H1 (cell line): ENCODE data around the gene RHO. TPM values are rescaled to one million over a fixed set of nuclear protein-coding genes. Genes with fewer than 3 reads are reported as not detected.
"Not testable (repeated sequence)": the region's sequence is repeated elsewhere in the genome, so short reads cannot be mapped to it uniquely, and the experiment has no call there.

ENCODE experiments used
- CTCF ChIA-PET: fragments of 300-600 bp; sonication (Branson Sonifier 250); formaldehyde crosslinking; loops from one replicate; lab custom pipeline; 2021; ENCODE audit not compliant: partially characterized antibody; lab: Charles Lee
- POLR2A ChIA-PET: fragments of 300-600 bp; sonication (Branson Sonifier 250); formaldehyde crosslinking; loops from one replicate; lab custom pipeline; 2021; ENCODE audit warnings: inconsistent platforms; ENCODE audit not compliant: partially characterized antibody; lab: Charles Lee
- DNase-seq, 2 experiments: peaks; one replicate each; pipeline versions ENCODE4 v3.0.0 to v3.0.0-alpha.2; 2010 to 2022; ENCODE audit warnings: low spot score in 2 of 2, low read depth in 1 of 2, mixed read lengths in 1 of 2
- FAIRE-seq: peaks from 2 replicates; lab custom pipeline; 2011; peaks lifted over from hg19 to GRCh38; lab: Jason Lieb, UNC
- H2AFZ ChIP-seq: 2 replicates; pipeline ENCODE4 v1.8.1; 2012; ENCODE audit warnings: low read length, inconsistent platforms
- H2AK5ac ChIP-seq: 2 replicates; pipeline ENCODE4 v1.6.1; 2013; ENCODE audit warnings: low read depth, low read length
- H2BK120ac ChIP-seq: replicated peaks from 2 replicates; pipeline ENCODE3; 2013; ENCODE audit warnings: low read depth, low read length, inconsistent platforms
- H2BK12ac ChIP-seq: 2 replicates; pipeline ENCODE4 v1.6.1; 2013; ENCODE audit warnings: low read depth, low read length
- H2BK15ac ChIP-seq: 2 replicates; pipeline ENCODE4 v1.6.1; 2013; ENCODE audit warnings: low read length
- H2BK20ac ChIP-seq: 2 replicates; pipeline ENCODE4 v1.6.1; 2013; ENCODE audit warnings: low read length
- H2BK5ac ChIP-seq: 2 replicates; pipeline ENCODE4 v1.6.1; 2013; ENCODE audit warnings: low read depth, low read length
- H3K14ac ChIP-seq: 2 replicates; pipeline ENCODE4 v1.6.1; 2013; ENCODE audit warnings: inconsistent platforms; ENCODE audit not compliant: insufficient read length
- H3K18ac ChIP-seq: 2 replicates; pipeline ENCODE4 v1.6.1; 2013; ENCODE audit warnings: low read length; ENCODE audit errors: extremely low read depth
- H3K23ac ChIP-seq: 2 replicates; pipeline ENCODE4 v1.6.1; 2013; ENCODE audit warnings: inconsistent platforms; ENCODE audit not compliant: insufficient read length
- H3K23me2 ChIP-seq: 2 replicates; pipeline ENCODE4 v1.6.1; 2013; ENCODE audit warnings: low read depth, low read length
- H3K27ac ChIP-seq: 2 replicates; pipeline ENCODE4 v1.6.1; 2011; ENCODE audit warnings: low read depth, low read length, inconsistent platforms
- H3K27me3 ChIP-seq, 4 experiments: replicated peaks in 1 of 4; 1 replicate in 1 of 4; 2 replicates in 3 of 4; pipeline versions ENCODE4 v1.6.1 to v1.8.1; 2011 to 2013; ENCODE audit warnings: low read length in 3 of 4, mild to moderate bottlenecking in 3 of 4, inconsistent platforms in 2 of 4, mixed read lengths in 2 of 4, moderate library complexity in 1 of 4; ENCODE audit not compliant: control insufficient read depth in 3 of 4, insufficient read depth in 3 of 4; ENCODE audit errors: extremely low read depth in 1 of 4
- H3K36me3 ChIP-seq, 4 experiments: 2 replicates each; pipeline versions ENCODE4 v1.6.1 to v1.8.1; 2011 to 2013; ENCODE audit warnings: mild to moderate bottlenecking in 4 of 4, low read length in 3 of 4, moderate library complexity in 2 of 4, control low read depth in 1 of 4, inconsistent platforms in 1 of 4; ENCODE audit not compliant: insufficient read depth in 4 of 4, control insufficient read depth in 2 of 4
- H3K4ac ChIP-seq: replicated peaks from 2 replicates; pipeline ENCODE3; 2013; ENCODE audit warnings: low read length, low read depth, mixed read lengths, inconsistent platforms; ENCODE audit not compliant: insufficient read length
- H3K4me1 ChIP-seq, 4 experiments: replicated peaks in 1 of 4; 1 replicate in 1 of 4; 2 replicates in 3 of 4; pipeline versions ENCODE4 v1.6.1 to v1.8.1; 2011 to 2013; ENCODE audit warnings: low read length in 3 of 4, inconsistent platforms in 2 of 4, mixed read lengths in 1 of 4; ENCODE audit not compliant: insufficient read depth in 4 of 4, control insufficient read depth in 3 of 4
- H3K4me2 ChIP-seq, 2 experiments: 2 replicates each; pipeline versions ENCODE4 v1.6.1 to v1.8.1; 2011 to 2013; ENCODE audit warnings: low read depth in 2 of 2, low read length in 2 of 2, control low read depth in 1 of 2, inconsistent platforms in 1 of 2, mild to moderate bottlenecking in 1 of 2; ENCODE audit not compliant: insufficient read depth in 1 of 2
- H3K4me3 ChIP-seq, 4 experiments: fragments of 200-600, 300-600 bp in 1 of 4; sonication (generic), shearing (Covaris generic), sonication (Bioruptor Twin) in 1 of 4; 2 replicates each; pipeline versions ENCODE4 v1.5.1 to v1.8.1; 2011 to 2016; ENCODE audit warnings: low read length in 4 of 4, low read depth in 3 of 4, control low read depth in 2 of 4, inconsistent platforms in 2 of 4, mild to moderate bottlenecking in 2 of 4, mixed read lengths in 1 of 4, moderate library complexity in 1 of 4; ENCODE audit not compliant: insufficient read depth in 2 of 4; ENCODE audit errors: extremely low read depth in 1 of 4
- H3K56ac ChIP-seq: replicated peaks from 2 replicates; pipeline ENCODE3; 2013; ENCODE audit warnings: low read depth, mild to moderate bottlenecking, mixed read lengths, low read length, inconsistent platforms; ENCODE audit not compliant: insufficient read length
- H3K79me1 ChIP-seq: 2 replicates; pipeline ENCODE4 v1.6.1; 2013; ENCODE audit warnings: low read depth, low read length, control low read depth
- H3K79me2 ChIP-seq, 2 experiments: 2 replicates each; pipeline versions ENCODE4 v1.6.1 to v1.8.1; 2012 to 2013; ENCODE audit warnings: low read length in 2 of 2, mild to moderate bottlenecking in 2 of 2, inconsistent platforms in 1 of 2; ENCODE audit not compliant: insufficient read depth in 2 of 2, control insufficient read depth in 1 of 2
- H3K9ac ChIP-seq, 4 experiments: replicated peaks in 1 of 4; 1 replicate in 1 of 4; 2 replicates in 3 of 4; pipeline versions ENCODE4 v1.6.1 to v1.8.1; 2011 to 2013; ENCODE audit warnings: low read depth in 3 of 4, low read length in 3 of 4, control low read depth in 2 of 4, mild to moderate bottlenecking in 2 of 4, moderate library complexity in 2 of 4, inconsistent platforms in 1 of 4; ENCODE audit errors: extremely low read depth in 1 of 4
- H3K9me3 ChIP-seq, 2 experiments: 2 replicates each; pipeline versions ENCODE4 v1.6.1 to v1.8.1; 2012 to 2013; ENCODE audit warnings: mild to moderate bottlenecking in 2 of 2, moderate library complexity in 2 of 2, control low read depth in 1 of 2, inconsistent platforms in 1 of 2, low read depth in 1 of 2, low read length in 1 of 2, mixed read lengths in 1 of 2; ENCODE audit not compliant: insufficient read depth in 2 of 2
- H4K20me1 ChIP-seq, 2 experiments: replicated peaks in 1 of 2; 2 replicates each; pipeline versions ENCODE3 to v1.8.1; 2011 to 2013; ENCODE audit warnings: inconsistent platforms in 2 of 2, low read length in 2 of 2, mild to moderate bottlenecking in 1 of 2; ENCODE audit not compliant: insufficient read depth in 2 of 2, control insufficient read depth in 1 of 2
- H4K5ac ChIP-seq: 2 replicates; pipeline ENCODE4 v1.6.1; 2013; ENCODE audit warnings: low read length, low read depth, mixed read lengths, inconsistent platforms; ENCODE audit not compliant: insufficient read length
- H4K8ac ChIP-seq: 2 replicates; pipeline ENCODE4 v1.8.0; 2013; ENCODE audit warnings: mild to moderate bottlenecking, moderate library complexity, low read length, inconsistent platforms; ENCODE audit not compliant: insufficient read depth; ENCODE audit errors: extremely low read depth
- H4K91ac ChIP-seq: replicated peaks from 2 replicates; pipeline ENCODE3; 2013; ENCODE audit warnings: low read length, mixed read lengths, inconsistent platforms; ENCODE audit not compliant: insufficient read length
- WGBS, 2 experiments: shearing (Covaris generic) in 1 of 2; methylation state at CpG; one replicate each; pipeline versions ENCODE4 v1.1.6 to v1.1.7; 2013 to 2015; ENCODE audit warnings: low lambda C conversion rate in 2 of 2, mixed read lengths in 2 of 2, inconsistent platforms in 1 of 2, low coverage in 1 of 2, missing lambda C conversion rate in 1 of 2; ENCODE audit not compliant: insufficient replicate concordance in 2 of 2, insufficient coverage in 1 of 2, insufficient read length in 1 of 2; ENCODE audit errors: extremely low coverage in 1 of 2, missing lambda C conversion rate in 1 of 2; 5-methylcytosine and 5-hydroxymethylcytosine counted together
- polyA plus RNA-seq, 7 experiments: library from polyadenylated mRNA; depleted of rRNA in 3 of 7; stranded (reverse) in 5 of 7; unstranded in 2 of 7; fragments of >200 nt in 5 of 7; fragments of 200-250 nt in 2 of 7; gene quantifications; 1 replicate in 5 of 7; 2 replicates in 1 of 7; 4 replicates in 1 of 7; pipeline versions ENCODE4 v1.2.1 to v1.2.3, GENCODE V29; 2011 to 2013; ENCODE audit warnings: missing spikeins in 2 of 7, mixed read lengths in 2 of 7
- total RNA-seq: library from RNA; stranded (reverse); fragmentation: NEBNext Ultra II Directional; extraction: Animal tissue kit (Norgen Biotek cat#: 25700); gene quantifications from 2 replicates; pipeline ENCODE4 v1.2.1, GENCODE V29; 2021

The RHO gene
- total and polyA plus RNA-seq, 2 of the 8 experiments (the other 6 are each of a cell fraction or from before 2014, with no cell fraction given), result not detected

DNA sequence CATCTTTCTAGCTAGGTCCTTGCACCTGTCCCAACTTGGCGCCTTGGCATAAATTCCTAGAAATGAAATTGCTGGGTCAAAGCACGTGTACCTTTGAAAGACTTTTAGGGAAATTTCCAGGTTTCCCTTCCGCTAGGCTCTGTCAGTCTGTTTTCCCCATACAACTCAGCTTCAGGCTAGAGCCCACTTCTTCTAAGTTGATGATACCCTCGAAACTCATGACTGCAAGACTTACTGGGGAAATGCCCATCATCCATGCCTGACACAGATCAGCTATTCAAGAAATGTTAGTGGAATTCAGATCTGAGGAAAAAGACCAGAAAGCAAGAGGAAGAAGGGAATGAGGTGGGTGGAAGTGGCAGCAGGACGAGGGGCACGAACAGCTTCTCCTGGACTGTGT is 43.3 kb upstream of the RHO start:
- ChIA-PET POLR2A (interaction anchor here (1.2 kb wide), 2 partner anchors 35 to 37 kb away, joined by 3 read pairs; no protein-coding TSS in a partner anchor), CTCF (interaction anchor here (0.7 to 11.2 kb wide), 8 partner anchors 9 to 123 kb away, joined by 3 to 93 read pairs (median 3); no protein-coding TSS in a partner anchor)
- not testable (repeated sequence) for H3K14ac ChIP-seq, H3K9ac ChIP-seq, H2AFZ ChIP-seq, H2BK120ac ChIP-seq, H2BK12ac ChIP-seq, H3K36me3 ChIP-seq, H3K23ac ChIP-seq, H3K79me1 ChIP-seq, H3K27me3 ChIP-seq, H2AK5ac ChIP-seq, H2BK5ac ChIP-seq, H3K27ac ChIP-seq, H2BK15ac ChIP-seq, H4K91ac ChIP-seq, H3K18ac ChIP-seq, H3K4me3 ChIP-seq, H3K4ac ChIP-seq, H3K23me2 ChIP-seq, H3K4me2 ChIP-seq, H4K20me1 ChIP-seq, H3K9me3 ChIP-seq, H3K79me2 ChIP-seq, H3K56ac ChIP-seq, H4K5ac ChIP-seq, DNase-seq, H4K8ac ChIP-seq, H2BK20ac ChIP-seq, FAIRE-seq
- H3K4me1 ChIP-seq, result peaks cover 2 to 12% (median 8%) of the 10 kb centered on the region in 4 experiments; a peak in 6 of 7 replicates
- WGBS, 2 experiments, result 95% methylated on average over 6 of the region's 6 CpGs; no CpG with 5 or more reads in 1 of the 2 experiments
